Measurements from ENCODE around the gene CLCN5.
A peak's percentile ranks its signal among the peaks of the same experiment; 100 is the strongest.

Gene CLCN5

GRCh38 chrX:49932791-49933190 lies 10.4 kb downstream of the CLCN5 start:
- no peak overlapping the region for H3K4me3 ChIP-seq (replicated peaks; ENCODE audit: low read depth, low read length)
- no peak for DNase-seq (ENCODE audit: low read depth)
- no peak for TF ChIP-seq CTCF (IDR thresholded peaks at IDR 0.05; ENCODE audit: low read length, missing control alignments)

- no peak for TF ChIP-seq CTCF (IDR thresholded peaks at IDR 0.05; ENCODE audit: low read length, missing control alignments)
- peak; percentile 36 for DNase-seq (ENCODE audit: low read depth)
- no peak overlapping the region for H3K4me3 ChIP-seq (replicated peaks; ENCODE audit: low read depth, low read length)
These were observed 11.8 kb downstream of the CLCN5 start for GRCh38 chrX:49934148-49934547.

- DNase-seq (ENCODE audit: low read depth), result no peak
- H3K4me3 ChIP-seq (replicated peaks; ENCODE audit: low read depth, low read length), result no peak overlapping the region
- no peak for TF ChIP-seq CTCF (IDR thresholded peaks at IDR 0.05; ENCODE audit: low read length, missing control alignments)
These were observed 12.3 kb downstream of the CLCN5 start for GRCh38 chrX:49934729-49935128.

- no peak overlapping the region for H3K4me3 ChIP-seq (replicated peaks; ENCODE audit: low read depth, low read length)
- DNase-seq (ENCODE audit: low read depth), result no peak
- TF ChIP-seq CTCF (IDR thresholded peaks at IDR 0.05; ENCODE audit: low read length, missing control alignments), result no peak
These were observed 25.4 kb downstream of the CLCN5 start for GRCh38 chrX:49947781-49948180.

- no peak for TF ChIP-seq CTCF (IDR thresholded peaks at IDR 0.05; ENCODE audit: low read length, missing control alignments)
- no peak for DNase-seq (ENCODE audit: low read depth)
These were observed 27.6 kb downstream of the CLCN5 start for GRCh38 chrX:49949961-49950360.

GRCh38 chrX:49951524-49952193 lies 29.3 kb downstream of the CLCN5 start:
- TF ChIP-seq CTCF (IDR thresholded peaks at IDR 0.05; ENCODE audit: low read length, missing control alignments), result no peak
- no peak for DNase-seq (ENCODE audit: low read depth)
- no peak overlapping the region for H3K4me3 ChIP-seq (replicated peaks; ENCODE audit: low read depth, low read length)

More at GRCh38 chrX:49949961-49950360, 27.6 kb downstream of the CLCN5 start:
- H3K4me3 ChIP-seq (replicated peaks; ENCODE audit: low read depth, low read length), result no peak overlapping the region

- DNase-seq (ENCODE audit: low read depth), result no peak
- no peak overlapping the region for H3K4me3 ChIP-seq (replicated peaks; ENCODE audit: low read depth, low read length)
- no peak for TF ChIP-seq CTCF (IDR thresholded peaks at IDR 0.05; ENCODE audit: low read length, missing control alignments)
These were observed 33.9 kb downstream of the CLCN5 start for GRCh38 chrX:49956313-49956712.
